Sigmoid colon (tissue), 7 donors: ENCODE results near the gene SOCS7. TPM values are rescaled to one million over a fixed set of nuclear protein-coding genes. Genes with fewer than 3 reads are reported as not detected.
A peak's percentile ranks its signal among the peaks of the same experiment; 100 is the strongest.

Experiments
- DNase-seq: peaks from one replicate; pipeline ENCODE4 v3.0.0-alpha.2; 2019
- H3K27ac ChIP-seq, 4 donors: fragments of 200-600 bp; sonication (generic); one replicate each; pipeline ENCODE4 v1.5.1; 2016 to 2019; ENCODE audit warnings: mild to moderate bottlenecking in 1 of 4
- H3K27me3 ChIP-seq, 3 donors: fragments of 200-600 bp; sonication (generic); one replicate each; pipeline ENCODE4 v1.5.1; 2019; ENCODE audit warnings: mild to moderate bottlenecking in 1 of 3
- H3K36me3 ChIP-seq, 4 donors: fragments of 200-600 bp; sonication (generic); one replicate each; pipeline ENCODE4 v1.5.1; 2016 to 2019
- H3K4me1 ChIP-seq, 4 donors: fragments of 200-600 bp; sonication (generic); one replicate each; pipeline ENCODE4 v1.5.1; 2017 to 2019
- H3K4me3 ChIP-seq, 4 donors: fragments of 200-600 bp; sonication (generic); one replicate each; pipeline ENCODE4 v1.5.1; 2017 to 2019; ENCODE audit warnings: mild to moderate bottlenecking in 2 of 4, moderate library complexity in 1 of 4
- H3K9me3 ChIP-seq, 4 donors: fragments of 200-600 bp in 3 of 4; sonication (generic) in 3 of 4; one replicate each; pipeline versions ENCODE4 v1.5.1 to v1.6.1; 2013 to 2019
- EP300 ChIP-seq, 4 donors: sonication (generic); formaldehyde crosslinking; IDR thresholded peaks; one replicate each; pipeline ENCODE4 v1.6.1; 2017; ENCODE audit warnings: antibody characterized with exemption in 4 of 4
- POLR2A ChIP-seq, 2 donors: fragments of 450-650 bp; IDR thresholded peaks; one replicate each; pipeline ENCODE4 v1.6.1; 2016; ENCODE audit warnings: antibody characterized with exemption in 2 of 2, mild to moderate bottlenecking in 2 of 2, moderate library complexity in 2 of 2
- POLR2AphosphoS5 ChIP-seq, 4 donors: sonication (generic); formaldehyde crosslinking; IDR thresholded peaks; one replicate each; pipeline ENCODE4 v1.6.1; 2017; ENCODE audit warnings: antibody characterized with exemption in 4 of 4
- WGBS, 2 donors: extraction: QIAGEN DNeasy Blood & Tissue Kit; methylation state at CpG; one replicate each; pipeline ENCODE4 v1.1.7; 2013; 5-methylcytosine and 5-hydroxymethylcytosine counted together
- intact Hi-C: fragments of 100-400 bp; cut with DNase I; formaldehyde crosslinking; loops from one replicate; pipeline ENCODE4 v1.15.1; 2023
- polyA plus RNA-seq, 3 donors: library from polyadenylated mRNA; stranded (reverse); fragments of 200-250 nt; gene quantifications; one replicate each; pipeline ENCODE4 v1.2.3, GENCODE V29; 2013
- total RNA-seq, 4 donors: library from RNA; depleted of rRNA; stranded (reverse); fragments of >200 nt; gene quantifications; one replicate each; pipeline ENCODE4 v1.1.0, GENCODE V29; 2016
- TF ChIP-seq, protein P1 (sequence below), 4 experiments: fragments of 450-650 bp in 3 of 4; fragments of 200-600 bp in 1 of 4; IDR thresholded peaks; one replicate each; pipeline ENCODE4 v1.5.1; 2016 to 2019; ENCODE audit warnings: antibody characterized with exemption in 4 of 4, mild to moderate bottlenecking in 3 of 4, moderate library complexity in 2 of 4
- donor health status: healthy with polysubstance abuse.
- donor health status: Bipolar disorder and iron deficiency.
- donor health status: healthy.

Gene SOCS7
- total and polyA plus RNA-seq, 7 donors: 1.2 to 20.2 (median 13.9) TPM

DNA sequence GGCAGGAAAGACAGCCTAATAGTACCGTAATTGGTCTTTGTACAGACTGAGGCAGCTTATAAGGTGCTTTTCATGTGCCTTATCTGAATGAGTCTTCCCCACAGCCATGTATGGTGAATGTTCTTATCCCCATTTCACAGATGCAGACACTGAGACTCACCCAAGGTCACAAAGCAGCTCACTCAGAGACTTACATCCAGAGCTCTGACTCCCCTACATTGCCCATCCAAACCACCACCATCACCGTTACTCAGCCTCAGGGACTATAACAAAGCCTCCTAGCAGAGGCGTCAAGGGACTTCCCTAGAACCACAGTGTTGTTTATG lies 7.3 kb upstream of the SOCS7 start:
- no peak overlapping the region for H3K4me3 ChIP-seq
- H3K36me3 ChIP-seq: no peaks in the 10 kb centered on the region
- WGBS, 2 donors: 86 to 87% methylated on average over 3 of the region's 3 CpGs
- DNase-seq: no peak
- intact Hi-C loops: no loop called here
- H3K27me3 ChIP-seq: no peaks in the 10 kb centered on the region
- H3K4me1 ChIP-seq: peaks cover 0 to 7% (median 1%) of the 10 kb centered on the region in 4 donors
- no peaks in the 10 kb centered on the region for H3K9me3 ChIP-seq
- no peak overlapping the region for H3K27ac ChIP-seq
- TF ChIP-seq POLR2AphosphoS5 (IDR thresholded peaks at IDR 0.05): no peak
- TF ChIP-seq POLR2A (IDR thresholded peaks at IDR 0.05): no peak
- TF ChIP-seq EP300 (IDR thresholded peaks at IDR 0.05): no peak
- TF ChIP-seq, protein P1, sequence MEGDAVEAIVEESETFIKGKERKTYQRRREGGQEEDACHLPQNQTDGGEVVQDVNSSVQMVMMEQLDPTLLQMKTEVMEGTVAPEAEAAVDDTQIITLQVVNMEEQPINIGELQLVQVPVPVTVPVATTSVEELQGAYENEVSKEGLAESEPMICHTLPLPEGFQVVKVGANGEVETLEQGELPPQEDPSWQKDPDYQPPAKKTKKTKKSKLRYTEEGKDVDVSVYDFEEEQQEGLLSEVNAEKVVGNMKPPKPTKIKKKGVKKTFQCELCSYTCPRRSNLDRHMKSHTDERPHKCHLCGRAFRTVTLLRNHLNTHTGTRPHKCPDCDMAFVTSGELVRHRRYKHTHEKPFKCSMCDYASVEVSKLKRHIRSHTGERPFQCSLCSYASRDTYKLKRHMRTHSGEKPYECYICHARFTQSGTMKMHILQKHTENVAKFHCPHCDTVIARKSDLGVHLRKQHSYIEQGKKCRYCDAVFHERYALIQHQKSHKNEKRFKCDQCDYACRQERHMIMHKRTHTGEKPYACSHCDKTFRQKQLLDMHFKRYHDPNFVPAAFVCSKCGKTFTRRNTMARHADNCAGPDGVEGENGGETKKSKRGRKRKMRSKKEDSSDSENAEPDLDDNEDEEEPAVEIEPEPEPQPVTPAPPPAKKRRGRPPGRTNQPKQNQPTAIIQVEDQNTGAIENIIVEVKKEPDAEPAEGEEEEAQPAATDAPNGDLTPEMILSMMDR (IDR thresholded peaks at IDR 0.05): no peak

DNA sequence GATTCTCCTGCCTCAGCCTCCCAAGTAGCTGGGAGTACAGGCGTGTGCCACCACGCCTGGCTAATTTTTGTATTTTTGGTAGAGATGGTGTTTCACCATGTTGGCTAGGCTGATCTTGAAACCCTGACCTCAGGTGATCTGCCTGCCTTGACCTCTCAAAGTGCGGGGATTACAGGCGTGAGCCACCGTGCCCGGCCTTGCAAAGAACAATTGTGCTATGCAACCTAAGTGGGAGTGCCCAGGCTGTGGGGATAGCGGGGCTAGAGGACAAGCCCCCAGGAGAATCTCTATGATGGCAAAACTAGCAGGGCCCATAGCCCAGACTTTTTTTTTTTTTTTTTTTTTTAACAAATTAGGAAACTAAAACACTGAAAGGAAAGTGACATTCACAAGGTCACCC lies 5.9 kb upstream of the SOCS7 start:
- Histone ChIP-seq H3K4me3 (no peak overlapping the region), H3K9me3 (no peaks in the 10 kb centered on the region), H3K4me1 (peaks cover 0 to 7% (median 1%) of the 10 kb centered on the region in 4 donors), H3K27ac (no peak overlapping the region), H3K36me3 (no peaks in the 10 kb centered on the region), H3K27me3 (no peaks in the 10 kb centered on the region)
- intact Hi-C loops: no loop called here
- TF ChIP-seq, protein P1 (IDR thresholded peaks at IDR 0.05): no peak
- TF ChIP-seq EP300 (IDR thresholded peaks at IDR 0.05) (no peak), POLR2A (IDR thresholded peaks at IDR 0.05) (no peak), POLR2AphosphoS5 (IDR thresholded peaks at IDR 0.05) (no peak)
- DNase-seq: no peak
- 93 to 95% methylated on average over 7 of the region's 7 CpGs for WGBS, 2 donors

DNA sequence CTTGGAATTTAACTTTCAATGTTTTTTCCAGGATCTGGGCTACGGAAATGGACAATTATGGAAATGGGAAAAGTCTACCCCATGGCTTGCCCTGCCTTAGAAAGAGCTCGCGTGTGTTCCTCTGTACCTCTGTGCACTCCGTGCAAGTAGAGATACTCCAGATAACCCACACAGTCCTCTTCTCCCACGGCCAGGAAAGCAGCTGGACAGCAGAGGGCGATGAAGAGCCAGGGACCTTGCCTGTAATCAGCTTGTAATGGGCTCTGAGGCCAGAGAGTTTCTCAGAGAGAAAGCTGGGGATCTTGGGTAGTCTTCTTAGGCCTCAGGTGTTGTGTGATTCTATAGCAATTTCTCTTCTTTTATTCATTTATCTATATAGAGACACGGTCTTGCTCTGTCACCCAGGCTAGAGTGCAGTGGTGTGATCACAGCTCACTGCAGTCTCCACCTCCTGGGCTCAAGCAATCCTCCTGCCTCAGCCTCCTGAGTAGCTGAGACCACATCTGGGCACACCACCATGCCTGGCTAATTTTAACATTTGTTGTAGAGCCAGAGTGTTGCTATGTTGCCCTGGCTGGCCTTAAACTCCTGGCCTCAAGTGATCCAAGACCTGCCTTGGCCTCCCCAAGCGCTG lies 2.4 kb upstream of the SOCS7 start:
- 14% methylated on average over 8 of the region's 8 CpGs for WGBS, 2 donors
- no peaks in the 10 kb centered on the region for H3K27me3 ChIP-seq
- intact Hi-C loops: loop anchor here (1.0 kb wide), 1 partner anchor 65 kb away; no protein-coding TSS in a partner anchor
- H3K4me3 ChIP-seq: no peak overlapping the region
- peaks cover 0 to 19% (median 16%) of the 10 kb centered on the region in 4 donors for H3K4me1 ChIP-seq
- peak overlapping the region; percentile 20 to 61 (median 40) for H3K27ac ChIP-seq
- H3K9me3 ChIP-seq: no peaks in the 10 kb centered on the region
- DNase-seq: peak; percentile 91
- no peaks in the 10 kb centered on the region for H3K36me3 ChIP-seq
- TF ChIP-seq EP300 (IDR thresholded peaks at IDR 0.05) (no peak), POLR2AphosphoS5 (IDR thresholded peaks at IDR 0.05) (peak in 1 of 4 donors; percentile 22)
- TF ChIP-seq, protein P1 (IDR thresholded peaks at IDR 0.05): peak; percentile 81 to 87 (median 82)

DNA sequence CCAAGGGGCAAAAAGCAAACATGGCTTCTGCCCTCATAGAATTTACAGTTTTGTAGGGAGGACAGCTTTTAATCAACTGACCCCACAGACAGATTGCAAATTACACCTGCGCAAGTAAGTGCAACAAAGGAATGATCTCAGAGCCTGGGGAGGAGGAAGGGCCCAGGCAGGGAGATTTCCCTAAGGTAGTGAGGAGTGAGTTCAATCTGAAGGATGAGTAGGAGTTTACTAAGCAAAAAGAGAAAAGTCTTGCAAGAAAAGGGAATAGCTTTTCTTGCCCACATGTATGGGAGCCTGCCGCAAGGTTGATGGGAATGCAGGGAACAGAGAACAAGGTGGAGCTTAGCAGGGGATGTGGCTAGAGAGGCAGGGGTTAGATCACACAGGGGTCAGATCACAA lies 1.6 kb upstream of the SOCS7 start:
- intact Hi-C loops: loop anchor here (5.0 to 10.0 kb wide), 3 partner anchors 137 to 315 kb away; partner anchors contain the start of gene SRCIN1
- Histone ChIP-seq H3K36me3 (no peaks in the 10 kb centered on the region), H3K27ac (peak overlapping the region in 2 of 4 donors; percentile 57 to 61), H3K27me3 (no peaks in the 10 kb centered on the region), H3K4me3 (no peak overlapping the region), H3K9me3 (no peaks in the 10 kb centered on the region), H3K4me1 (peaks cover 0 to 27% (median 24%) of the 10 kb centered on the region in 4 donors)
- TF ChIP-seq, protein P1 (IDR thresholded peaks at IDR 0.05): no peak
- TF ChIP-seq POLR2AphosphoS5 (IDR thresholded peaks at IDR 0.05) (no peak), EP300 (IDR thresholded peaks at IDR 0.05) (no peak), POLR2A (IDR thresholded peaks at IDR 0.05) (no peak)
- WGBS, 2 donors: 96 to 98% methylated on average over 2 of the region's 2 CpGs
- no peak for DNase-seq
